ENCODE results near the gene NFIB.

GRCh38 chr9:14139287-14139686 is 174.7 kb downstream of the NFIB start:
- TF ChIP-seq CTCF (IDR thresholded peaks at IDR 0.05; ENCODE audit: insufficient read depth, low read depth, low read length), result no peak
- TF ChIP-seq EZH2 (IDR thresholded peaks at IDR 0.05; ENCODE audit: insufficient read depth, low read length), result no peak
